ENCODE data around the gene GABRA1. TPM values are rescaled to one million over a fixed set of nuclear protein-coding genes. Genes with fewer than 3 reads are reported as not detected.

GABRA1 gene
- total and polyA plus RNA-seq, 7 donors, result 0.06 TPM; not detected in 6

DNA sequence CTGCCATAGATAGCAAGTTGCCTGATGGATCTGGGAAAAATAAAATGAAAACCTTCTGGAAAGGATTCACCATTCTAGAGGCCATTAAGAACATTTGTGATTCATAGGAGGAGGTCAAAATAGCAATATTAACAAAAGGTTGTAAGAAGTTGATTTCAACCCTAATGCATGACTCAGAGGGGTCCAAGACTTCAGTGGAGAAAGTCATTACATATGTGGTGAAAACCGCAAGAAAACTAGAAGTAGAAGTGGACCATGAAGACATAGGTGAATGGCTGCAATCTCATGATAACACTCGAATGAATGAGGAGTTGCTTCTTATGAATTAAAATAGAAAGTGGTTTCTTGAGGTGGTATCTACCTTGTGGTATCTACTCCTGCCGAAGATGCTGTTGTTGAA is 86.6 kb downstream of the GABRA1 start:
- no peak for DNase-seq
- Histone ChIP-seq H3K4me1 (no peaks in the 10 kb centered on the region), H3K4me3 (no peak overlapping the region), H3K27ac (no peak overlapping the region), H3K27me3 (no peaks in the 10 kb centered on the region), H3K9me3 (no peaks in the 10 kb centered on the region), H3K36me3 (no peaks in the 10 kb centered on the region)
- intact Hi-C loops (cut with DNase I), result no loop called here
- no peak for TF ChIP-seq POLR2AphosphoS5 (IDR thresholded peaks at IDR 0.05)
- no peak for TF ChIP-seq POLR2A (IDR thresholded peaks at IDR 0.05)
- TF ChIP-seq, protein P1, sequence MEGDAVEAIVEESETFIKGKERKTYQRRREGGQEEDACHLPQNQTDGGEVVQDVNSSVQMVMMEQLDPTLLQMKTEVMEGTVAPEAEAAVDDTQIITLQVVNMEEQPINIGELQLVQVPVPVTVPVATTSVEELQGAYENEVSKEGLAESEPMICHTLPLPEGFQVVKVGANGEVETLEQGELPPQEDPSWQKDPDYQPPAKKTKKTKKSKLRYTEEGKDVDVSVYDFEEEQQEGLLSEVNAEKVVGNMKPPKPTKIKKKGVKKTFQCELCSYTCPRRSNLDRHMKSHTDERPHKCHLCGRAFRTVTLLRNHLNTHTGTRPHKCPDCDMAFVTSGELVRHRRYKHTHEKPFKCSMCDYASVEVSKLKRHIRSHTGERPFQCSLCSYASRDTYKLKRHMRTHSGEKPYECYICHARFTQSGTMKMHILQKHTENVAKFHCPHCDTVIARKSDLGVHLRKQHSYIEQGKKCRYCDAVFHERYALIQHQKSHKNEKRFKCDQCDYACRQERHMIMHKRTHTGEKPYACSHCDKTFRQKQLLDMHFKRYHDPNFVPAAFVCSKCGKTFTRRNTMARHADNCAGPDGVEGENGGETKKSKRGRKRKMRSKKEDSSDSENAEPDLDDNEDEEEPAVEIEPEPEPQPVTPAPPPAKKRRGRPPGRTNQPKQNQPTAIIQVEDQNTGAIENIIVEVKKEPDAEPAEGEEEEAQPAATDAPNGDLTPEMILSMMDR (IDR thresholded peaks at IDR 0.05), result no peak
- TF ChIP-seq EP300 (IDR thresholded peaks at IDR 0.05), result no peak
- 77 to 86% methylated on average over 3 of the region's 3 CpGs for WGBS, 2 donors

DNA sequence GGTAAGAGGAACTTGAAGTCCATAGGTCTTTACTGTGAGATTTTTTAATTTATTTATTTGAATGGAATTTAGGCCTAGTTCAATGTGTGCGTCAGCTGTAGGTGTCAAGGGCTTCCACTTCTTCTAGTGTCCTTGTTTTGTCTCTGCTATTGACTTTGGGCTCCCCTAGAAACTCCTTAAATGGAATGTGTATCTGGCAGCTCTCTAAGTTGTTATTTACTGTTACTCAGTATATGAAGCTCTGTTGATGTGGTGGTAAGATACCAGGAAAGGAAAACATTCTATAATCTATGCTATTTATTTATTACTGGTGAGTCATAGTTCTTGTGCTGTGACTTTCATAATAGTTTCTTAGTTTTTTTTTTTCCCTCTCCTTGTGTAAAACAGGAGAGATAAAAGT is 97.1 kb downstream of the GABRA1 start:
- WGBS, 2 donors, result 87 to 92% methylated on average over 1 of the region's 1 CpG
- no peaks in the 10 kb centered on the region for H3K9me3 ChIP-seq
- no peak overlapping the region for H3K4me3 ChIP-seq
- no peak for DNase-seq
- H3K27me3 ChIP-seq, result no peaks in the 10 kb centered on the region
- H3K4me1 ChIP-seq, result no peaks in the 10 kb centered on the region
- intact Hi-C loops (cut with DNase I), result no loop called here
- H3K36me3 ChIP-seq, result no peaks in the 10 kb centered on the region
- H3K27ac ChIP-seq, result no peak overlapping the region
- no peak for TF ChIP-seq EP300 (IDR thresholded peaks at IDR 0.05)
- TF ChIP-seq POLR2AphosphoS5 (IDR thresholded peaks at IDR 0.05), result no peak
- no peak for TF ChIP-seq POLR2A (IDR thresholded peaks at IDR 0.05)
- TF ChIP-seq, protein P1 (IDR thresholded peaks at IDR 0.05), result no peak

DNA sequence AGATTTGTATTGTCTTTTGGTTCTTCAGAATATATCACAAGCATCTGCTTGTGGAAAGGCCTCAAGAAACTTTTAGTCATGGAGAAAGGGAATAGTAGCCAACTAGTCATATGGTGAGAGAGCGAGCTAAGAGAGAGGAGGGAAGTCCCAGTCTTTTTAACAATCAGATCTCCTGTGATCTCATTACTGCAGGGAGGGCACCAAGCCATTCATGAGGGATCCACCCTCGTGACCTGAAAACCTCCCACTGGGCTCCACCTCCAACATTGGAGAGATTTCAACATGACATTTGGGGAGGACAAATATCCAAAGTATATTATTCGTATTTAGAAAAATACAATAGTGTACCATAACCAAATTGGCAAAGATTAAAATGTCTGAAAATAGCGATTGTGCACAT is 99.0 kb downstream of the GABRA1 start:
- TF ChIP-seq POLR2A (IDR thresholded peaks at IDR 0.05) (no peak), EP300 (IDR thresholded peaks at IDR 0.05) (no peak), POLR2AphosphoS5 (IDR thresholded peaks at IDR 0.05) (no peak)
- TF ChIP-seq, protein P1 (IDR thresholded peaks at IDR 0.05), result no peak
- DNase-seq, result no peak
- 67 to 78% methylated on average over 4 of the region's 4 CpGs for WGBS, 2 donors
- Histone ChIP-seq H3K4me3 (no peak overlapping the region), H3K36me3 (no peaks in the 10 kb centered on the region), H3K4me1 (no peaks in the 10 kb centered on the region), H3K27me3 (no peaks in the 10 kb centered on the region), H3K27ac (no peak overlapping the region), H3K9me3 (no peaks in the 10 kb centered on the region)
- intact Hi-C loops (cut with DNase I), result no loop called here

Other genes with a start within 250 kb of the GABRA1 start
- not detected for gene GABRA6, start 162.4 kb upstream of the GABRA1 start, total RNA-seq
- not detected for gene GABRA6, start 162.4 kb upstream of the GABRA1 start, polyA plus RNA-seq
- 1 to 10 TPM; 1.3 to 3.2 (median 2.0) TPM for gene GABRG2, start 219.7 kb downstream of the GABRA1 start, total RNA-seq
- gene GABRG2, start 219.7 kb downstream of the GABRA1 start, polyA plus RNA-seq, result under 1 TPM in 1 of 3 donors, not detected in 2; 0.47 TPM